Stimulated activated CD8-positive, alpha-beta memory T cell treated with anti-CD3 and anti-CD28 coated beads, Interleukin-7, amount 100 ng/mL, for 24 hours (primary cell): ENCODE data around the gene DNAH17.
"Not testable (repeated sequence)": the region's sequence is repeated elsewhere in the genome, so short reads cannot be mapped to it uniquely, and the experiment has no call there.

ENCODE experiments used
- DNase-seq: peaks from one replicate; pipeline ENCODE4 v3.0.0-alpha.2; 2020; ENCODE audit warnings: low read depth

The DNAH17 gene

DNA sequence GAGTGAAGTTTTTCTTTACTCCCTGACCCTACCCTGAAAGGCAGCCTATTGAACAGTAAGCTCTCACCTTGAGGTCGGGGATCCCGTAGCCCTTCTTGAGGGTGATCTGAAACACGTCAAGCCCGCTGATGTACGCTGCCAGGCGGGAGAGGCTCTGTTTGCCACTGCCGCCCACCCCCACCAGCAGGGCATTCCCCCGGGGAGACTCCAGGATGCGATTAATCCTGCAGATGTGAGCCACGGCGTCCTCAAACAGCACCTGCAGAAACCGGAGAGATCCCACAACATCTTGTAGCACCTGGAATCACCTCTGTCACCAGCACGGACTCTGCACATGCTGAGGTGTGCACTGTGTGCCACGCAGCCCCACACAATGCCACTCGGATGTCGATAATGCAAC lies 102.0 kb downstream of the DNAH17 start:
- no peak for DNase-seq

DNA sequence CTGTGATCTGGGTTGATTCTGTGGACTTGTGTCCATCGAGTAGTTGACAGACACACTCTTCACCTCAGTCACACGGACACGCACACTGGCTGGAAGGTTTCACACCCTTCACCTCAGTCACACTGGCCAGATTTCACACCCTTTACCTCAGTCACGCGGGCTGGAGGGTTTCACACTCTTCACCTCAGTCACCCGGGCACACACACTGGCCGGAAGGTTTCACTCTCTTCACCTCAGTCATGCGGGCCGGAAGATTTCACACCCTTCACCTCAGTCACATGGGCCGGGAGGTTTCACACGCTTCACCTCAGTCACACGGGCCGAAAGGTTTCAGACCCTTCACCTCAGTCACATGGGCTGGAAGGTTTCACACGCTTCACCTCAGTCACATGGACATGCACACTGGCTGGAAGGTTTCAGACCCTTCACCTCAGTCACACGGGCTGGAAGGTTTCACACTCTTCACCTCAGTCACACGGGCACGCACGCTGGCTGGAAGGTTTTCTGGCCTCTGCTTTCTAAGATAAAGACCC lies 102.5 kb downstream of the DNAH17 start:
- peak; percentile 8 for DNase-seq

DNA sequence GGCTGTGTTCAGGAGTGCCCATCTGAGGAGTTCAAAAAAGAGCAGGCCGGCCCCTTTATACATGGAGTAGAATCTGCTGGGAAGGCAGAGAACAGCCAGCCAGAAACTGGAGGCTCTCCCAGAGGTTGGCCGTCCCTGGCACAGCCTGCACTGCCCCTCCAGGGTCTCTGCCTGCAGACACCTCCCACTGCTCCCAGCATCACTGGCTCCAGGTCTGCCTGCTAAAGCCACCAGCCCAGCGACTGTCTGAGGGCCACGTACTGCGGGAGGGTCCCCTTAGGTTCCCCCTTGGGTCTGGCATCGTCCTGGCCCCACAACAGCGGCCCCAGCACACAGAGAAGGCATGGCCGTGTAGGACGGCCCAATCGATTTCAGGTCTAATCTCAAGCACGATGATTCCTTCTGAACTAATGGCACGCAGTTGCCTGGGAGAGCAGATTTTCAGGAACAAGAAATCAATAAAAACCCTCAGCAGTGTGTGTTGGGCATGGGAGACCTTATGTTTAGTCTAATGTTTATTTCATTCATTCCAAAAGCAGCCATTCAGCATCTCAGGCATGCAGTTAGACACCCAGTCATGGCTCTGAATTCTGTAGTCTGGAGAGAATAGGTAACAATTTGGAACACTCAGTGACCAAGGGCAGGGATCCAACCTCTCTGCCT lies 103.1 kb downstream of the DNAH17 start:
- no peak for DNase-seq

GRCh38 chr17:78472035-78472905 lies 104.9 kb downstream of the DNAH17 start:
- DNase-seq, result no peak

DNA sequence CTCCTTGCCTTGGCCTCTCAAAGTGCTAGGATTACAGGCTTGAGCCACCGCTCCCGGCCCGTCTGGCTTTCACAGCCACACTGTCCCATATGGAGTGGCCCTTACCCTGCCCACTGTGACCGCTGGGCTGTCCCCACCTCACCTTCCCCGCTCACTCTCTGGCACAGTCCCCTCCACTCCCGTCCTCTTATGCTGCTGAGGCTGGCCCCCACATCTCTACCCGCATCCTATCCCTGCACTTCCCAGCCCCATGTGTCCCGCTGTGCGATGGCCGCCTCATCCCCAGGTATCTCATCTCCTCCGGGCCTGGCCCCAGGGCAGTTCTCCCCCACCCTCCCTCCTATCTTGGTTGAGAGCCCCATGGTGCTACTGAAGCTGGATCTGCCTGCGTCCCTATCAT lies 105.6 kb downstream of the DNAH17 start:
- no peak for DNase-seq

- DNase-seq, result no peak
Observed at GRCh38 chr17:78469443-78469842, 107.8 kb downstream of the DNAH17 start.

- no peak for DNase-seq
Observed at GRCh38 chr17:78468366-78468765, 108.8 kb downstream of the DNAH17 start.

DNA sequence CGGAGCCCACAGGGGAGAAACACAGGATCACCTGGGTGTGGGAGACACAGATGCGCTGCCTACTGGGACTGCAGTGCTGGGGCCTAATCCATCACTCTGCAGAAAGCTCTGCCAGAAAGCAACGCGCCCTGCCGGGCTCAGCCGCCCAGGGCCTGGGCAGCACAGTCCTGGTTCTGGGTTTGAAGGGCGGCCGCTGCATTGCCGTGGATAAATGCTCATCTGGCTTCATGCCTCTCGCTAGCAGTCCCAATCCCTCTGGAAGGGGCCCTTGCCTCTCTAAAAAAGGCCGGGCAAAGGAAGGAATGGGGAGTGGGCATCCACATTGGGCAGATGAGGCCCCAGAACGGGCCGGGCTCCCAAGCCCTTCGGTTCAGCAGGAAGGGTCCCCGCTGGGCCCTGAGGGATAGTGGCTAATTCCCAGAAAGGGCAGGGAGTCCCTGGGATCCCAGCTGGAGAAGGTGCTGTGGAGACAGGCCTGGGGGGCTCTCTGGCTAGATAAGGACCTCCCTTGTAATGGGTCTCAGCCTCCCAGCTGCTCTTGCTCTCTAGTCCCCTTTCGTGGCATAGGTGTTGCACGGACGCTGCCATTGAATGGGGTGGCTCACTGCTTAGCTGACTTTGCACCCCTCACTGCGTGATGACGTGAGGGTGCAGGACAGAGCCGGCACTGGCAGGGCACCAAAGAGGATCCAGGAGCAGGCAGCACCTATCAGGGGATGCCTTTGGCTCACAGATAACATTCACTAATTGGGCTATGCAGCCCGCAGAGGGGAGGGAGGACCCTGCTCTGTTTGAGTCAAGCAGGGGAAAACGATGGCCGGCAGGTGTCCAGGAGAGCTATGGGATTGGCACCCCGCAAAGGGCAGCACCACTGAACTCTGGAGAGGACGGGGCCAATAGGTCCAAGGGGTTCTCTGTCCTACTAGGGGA lies 110.1 kb downstream of the DNAH17 start:
- no peak for DNase-seq

GRCh38 chr17:78466109-78466785 lies 110.9 kb downstream of the DNAH17 start:
- DNase-seq, result not testable (repeated sequence)

- DNase-seq, result no peak
Observed at GRCh38 chr17:78462148-78462547, 115.0 kb downstream of the DNAH17 start.

DNA sequence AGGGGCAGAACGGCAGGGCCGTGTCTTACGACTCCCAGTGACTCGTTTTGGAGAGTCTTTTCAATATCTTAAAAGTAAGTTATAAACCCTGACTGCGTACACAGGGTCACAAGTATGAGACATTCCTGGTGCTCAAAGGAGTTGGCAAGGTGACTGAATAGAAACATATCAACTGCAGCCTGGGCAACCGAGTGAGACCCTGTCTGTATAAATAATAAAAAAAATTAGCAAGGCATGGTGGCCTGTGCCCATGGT lies 115.5 kb downstream of the DNAH17 start:
- no peak for DNase-seq

DNA sequence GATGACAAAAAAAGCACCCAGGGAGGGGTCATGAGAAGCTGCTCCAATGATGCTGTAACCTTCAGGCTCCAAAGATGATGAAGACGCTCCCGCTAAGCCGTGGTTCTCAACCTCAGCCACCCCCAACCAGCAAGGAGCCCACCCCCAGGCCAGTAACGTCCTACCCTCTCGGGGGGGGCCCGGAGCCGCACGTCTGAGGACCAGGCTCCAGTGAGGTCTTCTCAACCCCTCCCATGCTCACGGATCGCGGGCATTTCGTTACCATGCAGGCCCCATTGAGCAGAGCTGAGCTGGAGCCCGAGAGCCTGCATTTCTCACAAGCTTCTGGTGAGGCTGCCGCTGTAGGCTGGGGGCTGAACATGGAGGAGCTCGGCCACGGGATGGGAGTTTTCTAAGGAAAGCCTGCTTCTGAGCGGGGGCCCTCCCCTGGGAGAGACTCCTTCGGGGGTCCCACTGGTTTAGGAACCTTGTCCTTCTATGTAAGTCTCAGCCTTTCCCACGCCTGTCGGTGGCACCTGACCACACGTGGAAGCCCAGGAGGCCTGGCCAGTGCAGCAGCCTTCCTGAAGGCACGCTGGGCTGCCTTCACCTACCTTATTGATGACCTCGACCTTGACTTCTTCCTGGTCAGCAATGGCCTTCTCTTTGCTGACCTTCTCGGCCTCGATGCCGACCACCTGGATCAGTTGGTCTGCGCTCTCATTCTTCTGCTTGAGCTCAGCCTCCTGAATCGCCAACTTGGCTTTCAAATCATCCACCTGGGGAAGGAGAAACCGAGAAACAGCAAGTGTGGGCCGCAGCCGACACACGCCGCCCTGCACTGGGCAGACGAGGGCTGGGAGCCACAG lies 116.0 kb downstream of the DNAH17 start:
- no peak for DNase-seq

- no peak for DNase-seq
Observed at GRCh38 chr17:78460176-78460675, 117.0 kb downstream of the DNAH17 start.

- DNase-seq, result no peak
Observed at GRCh38 chr17:78459696-78460095, 117.5 kb downstream of the DNAH17 start.

DNA sequence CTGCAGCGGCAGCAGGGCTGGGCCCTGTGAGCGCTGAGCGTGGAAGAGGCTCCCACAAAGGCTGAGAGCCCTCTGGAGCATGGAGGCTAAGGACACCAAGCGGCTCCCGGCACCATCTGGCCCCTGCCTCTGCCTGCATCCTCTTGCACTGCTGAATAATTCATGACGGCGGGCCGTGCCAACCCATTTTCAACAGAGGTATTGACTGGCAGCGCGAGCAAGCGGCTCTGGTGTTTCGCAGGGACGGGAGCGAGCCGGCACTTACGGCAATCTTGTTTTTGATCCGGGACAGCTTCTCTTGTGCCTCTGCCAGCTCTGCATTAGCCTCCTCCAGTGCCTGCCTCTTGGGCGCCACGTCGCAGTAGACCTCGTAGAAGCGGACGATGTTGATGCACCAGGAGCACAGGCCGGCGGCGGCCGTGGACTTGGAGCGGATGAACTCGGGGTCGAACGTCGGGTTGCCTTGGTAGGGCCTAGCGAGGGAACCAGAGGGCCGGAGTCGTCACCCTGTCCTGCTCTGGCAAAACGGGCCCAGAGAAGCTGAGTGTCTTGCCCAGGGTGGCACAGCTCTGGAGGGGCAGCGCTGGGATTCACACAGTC lies 118.4 kb downstream of the DNAH17 start:
- no peak for DNase-seq

- no peak for DNase-seq
Observed at GRCh38 chr17:78458091-78458490, 119.1 kb downstream of the DNAH17 start.

DNA sequence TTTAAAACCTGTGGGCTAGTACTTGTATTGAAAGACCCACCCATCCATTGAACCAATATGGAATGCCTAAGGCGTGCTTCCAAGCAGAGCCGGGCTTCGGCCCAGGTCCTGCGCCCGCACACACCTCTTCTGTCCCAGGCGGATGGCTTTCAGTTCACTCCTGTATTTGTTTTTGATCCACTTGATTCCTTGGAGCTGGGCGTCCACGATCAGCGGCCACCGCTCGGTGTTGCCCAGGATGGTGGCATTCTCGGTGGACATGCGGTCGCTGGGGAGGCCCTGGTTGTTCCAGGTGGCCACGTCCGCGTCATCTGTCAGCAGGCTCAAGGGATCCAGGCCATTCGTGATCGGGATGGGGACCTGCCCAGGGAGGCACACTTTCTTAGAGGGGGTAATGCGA lies 122.8 kb downstream of the DNAH17 start:
- DNase-seq, result no peak

- no peak for DNase-seq
Observed at GRCh38 chr17:78451753-78452152, 125.4 kb downstream of the DNAH17 start.

GRCh38 chr17:78450696-78451345 lies 126.4 kb downstream of the DNAH17 start:
- no peak for DNase-seq
